Astrocyte of the cerebellum (primary cell): Measurements from ENCODE around the gene INPP5A.

Experiments
- DNase-seq: peaks from one replicate; pipeline ENCODE4 v3.0.0-alpha.2; 2011; ENCODE audit warnings: low read depth
- H3K4me3 ChIP-seq: 2 replicates; pipeline ENCODE4 v1.5.1; 2011; ENCODE audit warnings: mild to moderate bottlenecking, low read depth, low read length, moderate library complexity
- in situ Hi-C: cut with HindIII; loops from 2 replicates; pipeline ENCODE4 v1.10.0; 2017; ENCODE audit warnings: low sequenced_read_pairs
- TF ChIP-seq, protein P1 (sequence below): IDR thresholded peaks from 2 replicates; pipeline ENCODE4 v1.5.1; 2012; ENCODE audit warnings: low read length, low read depth, moderate library complexity, mild to moderate bottlenecking; ENCODE audit errors: missing control alignments

INPP5A gene

GRCh38 chr10:132726951-132727350 lies 189.4 kb downstream of the INPP5A start:
- DNase-seq: no peak
- TF ChIP-seq, protein P1, sequence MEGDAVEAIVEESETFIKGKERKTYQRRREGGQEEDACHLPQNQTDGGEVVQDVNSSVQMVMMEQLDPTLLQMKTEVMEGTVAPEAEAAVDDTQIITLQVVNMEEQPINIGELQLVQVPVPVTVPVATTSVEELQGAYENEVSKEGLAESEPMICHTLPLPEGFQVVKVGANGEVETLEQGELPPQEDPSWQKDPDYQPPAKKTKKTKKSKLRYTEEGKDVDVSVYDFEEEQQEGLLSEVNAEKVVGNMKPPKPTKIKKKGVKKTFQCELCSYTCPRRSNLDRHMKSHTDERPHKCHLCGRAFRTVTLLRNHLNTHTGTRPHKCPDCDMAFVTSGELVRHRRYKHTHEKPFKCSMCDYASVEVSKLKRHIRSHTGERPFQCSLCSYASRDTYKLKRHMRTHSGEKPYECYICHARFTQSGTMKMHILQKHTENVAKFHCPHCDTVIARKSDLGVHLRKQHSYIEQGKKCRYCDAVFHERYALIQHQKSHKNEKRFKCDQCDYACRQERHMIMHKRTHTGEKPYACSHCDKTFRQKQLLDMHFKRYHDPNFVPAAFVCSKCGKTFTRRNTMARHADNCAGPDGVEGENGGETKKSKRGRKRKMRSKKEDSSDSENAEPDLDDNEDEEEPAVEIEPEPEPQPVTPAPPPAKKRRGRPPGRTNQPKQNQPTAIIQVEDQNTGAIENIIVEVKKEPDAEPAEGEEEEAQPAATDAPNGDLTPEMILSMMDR: no peak
- in situ Hi-C loops: no loop called here
- H3K4me3 ChIP-seq: no peak overlapping the region

GRCh38 chr10:132727411-132727810 lies 189.8 kb downstream of the INPP5A start:
- no peak overlapping the region for H3K4me3 ChIP-seq
- no peak for DNase-seq
- TF ChIP-seq, protein P1: no peak
- in situ Hi-C loops: no loop called here

DNA sequence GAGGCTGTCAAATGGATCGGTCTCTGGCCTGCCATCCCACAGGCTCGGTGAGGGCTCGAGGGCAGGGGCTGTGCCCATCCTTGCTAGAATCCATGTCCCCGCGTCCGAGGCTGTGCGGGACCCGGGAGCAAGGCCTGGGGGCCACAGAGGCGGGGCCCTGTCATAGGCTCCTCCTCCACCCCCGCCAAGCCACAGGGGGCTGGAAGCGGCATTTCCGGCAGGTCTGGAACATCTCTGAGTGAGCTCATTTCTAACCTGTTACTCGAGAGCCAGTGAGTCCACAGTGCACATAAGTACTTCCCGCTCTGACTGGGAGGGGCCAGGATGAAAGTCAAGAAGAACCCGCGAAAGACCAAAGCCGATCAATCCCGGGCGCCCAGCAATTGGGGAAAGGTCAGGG lies 190.7 kb downstream of the INPP5A start:
- no peak for DNase-seq
- in situ Hi-C loops: no loop called here
- H3K4me3 ChIP-seq: no peak overlapping the region
- TF ChIP-seq, protein P1: no peak

DNA sequence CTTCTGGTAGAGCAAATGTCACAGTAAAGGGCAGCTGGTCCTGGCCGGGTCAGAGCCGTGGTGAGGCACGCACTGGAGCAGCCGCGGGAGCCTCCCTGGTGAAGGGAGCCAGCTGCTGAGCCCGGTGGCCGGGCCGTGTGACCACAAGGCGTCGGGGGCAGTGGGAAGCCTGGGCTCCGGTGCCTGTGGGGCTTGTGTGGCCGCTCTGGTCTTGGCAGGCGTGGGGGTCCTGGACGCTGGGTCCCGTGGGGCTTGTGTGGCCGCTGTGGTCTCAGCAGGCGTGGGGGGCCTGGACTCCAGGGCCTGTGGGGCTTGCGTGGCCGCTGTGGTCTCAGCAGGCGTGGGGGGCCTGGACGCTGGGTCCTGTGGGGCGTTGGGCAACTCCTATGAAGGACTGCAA lies 191.2 kb downstream of the INPP5A start:
- H3K4me3 ChIP-seq: no peak overlapping the region
- DNase-seq: no peak
- in situ Hi-C loops: no loop called here
- TF ChIP-seq, protein P1: no peak

GRCh38 chr10:132729810-132730572 lies 192.4 kb downstream of the INPP5A start:
- TF ChIP-seq, protein P1: no peak
- in situ Hi-C loops: no loop called here
- H3K4me3 ChIP-seq: no peak overlapping the region
- DNase-seq: no peak

DNA sequence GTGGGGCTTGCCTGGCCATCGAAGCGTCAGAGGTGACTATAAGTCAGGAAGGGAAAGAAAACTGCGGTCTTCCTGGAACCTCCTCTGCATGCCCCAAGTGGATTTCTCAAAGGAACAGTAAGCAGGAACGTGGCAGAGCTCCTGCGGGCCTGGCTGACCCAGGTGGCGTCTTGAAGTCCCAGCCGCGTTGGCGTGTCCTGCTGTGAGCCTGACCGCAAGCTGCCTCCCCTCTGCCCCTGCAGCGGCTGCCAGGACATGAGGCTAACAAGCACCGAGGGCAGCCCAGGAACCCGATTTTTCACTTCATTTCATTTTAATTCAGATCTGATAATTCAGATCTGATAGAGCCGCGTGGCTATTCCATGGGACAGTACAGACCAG lies 193.0 kb downstream of the INPP5A start:
- TF ChIP-seq, protein P1: no peak
- in situ Hi-C loops: no loop called here

More for the DNA sequence above, 193.0 kb downstream of the INPP5A start:
- DNase-seq: no peak
- H3K4me3 ChIP-seq: no peak overlapping the region
